Spinal cord (tissue), 10 donors: ENCODE data around the gene FBXL4. TPM values are rescaled to one million over a fixed set of nuclear protein-coding genes. Genes with fewer than 3 reads are reported as not detected.

Experiments used
- DNase-seq, 6 donors: peaks; one replicate each; pipeline versions ENCODE4 v3.0.0 to v3.0.0-alpha.2; 2013 to 2015; ENCODE audit warnings: low spot score in 6 of 6, low read depth in 4 of 6
- H3K27ac ChIP-seq: one replicate; pipeline ENCODE4 v1.5.1; 2013; ENCODE audit warnings: low read depth, low read length, control low read depth
- H3K27me3 ChIP-seq: one replicate; pipeline ENCODE4 v1.6.1; 2013; ENCODE audit warnings: low read length; ENCODE audit not compliant: control insufficient read depth, insufficient read depth
- H3K36me3 ChIP-seq: one replicate; pipeline ENCODE4 v1.6.1; 2013; ENCODE audit warnings: low read length; ENCODE audit not compliant: control insufficient read depth, insufficient read depth
- H3K4me1 ChIP-seq: one replicate; pipeline ENCODE4 v1.6.1; 2013; ENCODE audit warnings: low read length; ENCODE audit not compliant: control insufficient read depth, insufficient read depth
- H3K4me3 ChIP-seq: one replicate; pipeline ENCODE4 v1.5.1; 2013; ENCODE audit warnings: low read depth, low read length, control low read depth
- H3K9me3 ChIP-seq: one replicate; pipeline ENCODE4 v1.6.1; 2013; ENCODE audit warnings: low read length; ENCODE audit not compliant: control insufficient read depth, insufficient read depth
- WGBS: methylation state at CpG from one replicate; pipeline ENCODE4 v1.1.5; 2013; ENCODE audit warnings: missing lambda C conversion rate; ENCODE audit not compliant: insufficient coverage; 5-methylcytosine and 5-hydroxymethylcytosine counted together
- polyA plus RNA-seq, 2 donors: library from polyadenylated mRNA; unstranded; fragments of 120-200 nt; gene quantifications; one replicate each; pipeline ENCODE4 v1.2.1, GENCODE V29; 2013; ENCODE audit not compliant: insufficient read length in 2 of 2
- total RNA-seq, 2 donors: library from RNA; depleted of rRNA in 1 of 2; stranded (reverse); fragments of 120-200 nt in 1 of 2; fragments of >200 nt in 1 of 2; gene quantifications; one replicate each; pipeline versions ENCODE4 v1.2.3 to v1.2.4, GENCODE V29; 2013 to 2014
- donor health status: healthy.

Gene FBXL4
- total and polyA plus RNA-seq, 4 donors, result 10.5 to 35.4 (median 17.1) TPM

- peak overlapping the region; percentile 75 for H3K4me3 ChIP-seq
- peak overlapping the region; percentile 96 for H3K27ac ChIP-seq
- H3K36me3 ChIP-seq, result no peaks in the 10 kb centered on the region
- peak in 2 of 6 donors; percentile 17 to 75 for DNase-seq
- WGBS, result 0% methylated on average over 3 of the region's 11 CpGs
- H3K4me1 ChIP-seq, result peaks cover 56% of the 10 kb centered on the region
- H3K9me3 ChIP-seq, result no peaks in the 10 kb centered on the region
- peaks cover 83% of the 10 kb centered on the region for H3K27me3 ChIP-seq
Measured at GRCh38 chr6:98831959-98832283, 115.8 kb downstream of the FBXL4 start.

- peak overlapping the region; percentile 96 for H3K27ac ChIP-seq
- H3K4me3 ChIP-seq, result peak overlapping the region; percentile 33
- no peaks in the 10 kb centered on the region for H3K9me3 ChIP-seq
- H3K4me1 ChIP-seq, result peaks cover 56% of the 10 kb centered on the region
- peak in 5 of 6 donors; percentile 40 to 87 (median 51) for DNase-seq
- 6% methylated on average over 56 of the region's 58 CpGs for WGBS
- peaks cover 83% of the 10 kb centered on the region for H3K27me3 ChIP-seq
- no peaks in the 10 kb centered on the region for H3K36me3 ChIP-seq
Measured at GRCh38 chr6:98831057-98831958, 116.4 kb downstream of the FBXL4 start.

GRCh38 chr6:98830146-98830545, 117.6 kb downstream of the FBXL4 start:
- Histone ChIP-seq H3K4me1 (peaks cover 57% of the 10 kb centered on the region), H3K9me3 (no peaks in the 10 kb centered on the region), H3K27ac (peak overlapping the region; percentile 96), H3K27me3 (peaks cover 86% of the 10 kb centered on the region), H3K4me3 (no peak overlapping the region), H3K36me3 (no peaks in the 10 kb centered on the region)
- DNase-seq, result peak in 4 of 6 donors; percentile 7 to 67 (median 24)
- WGBS, result 36% methylated on average over 1 of the region's 2 CpGs

- Histone ChIP-seq H3K4me3 (no peak overlapping the region), H3K9me3 (no peaks in the 10 kb centered on the region), H3K27ac (peak overlapping the region; percentile 91), H3K27me3 (peaks cover 93% of the 10 kb centered on the region), H3K36me3 (no peaks in the 10 kb centered on the region), H3K4me1 (peaks cover 67% of the 10 kb centered on the region)
- WGBS, result 8% methylated on average over 5 of the region's 14 CpGs
- peak in 4 of 6 donors; percentile 7 to 70 (median 41) for DNase-seq
Measured at GRCh38 chr6:98828941-98829411, 118.8 kb downstream of the FBXL4 start.

GRCh38 chr6:98828211-98828788, 119.4 kb downstream of the FBXL4 start:
- Histone ChIP-seq H3K9me3 (no peaks in the 10 kb centered on the region), H3K36me3 (no peaks in the 10 kb centered on the region), H3K4me3 (no peak overlapping the region), H3K27ac (peak overlapping the region; percentile 91), H3K27me3 (peaks cover 93% of the 10 kb centered on the region), H3K4me1 (peaks cover 63% of the 10 kb centered on the region)
- 12% methylated on average over 10 of the region's 12 CpGs for WGBS
- peak in 4 of 6 donors; percentile 6 to 68 (median 22) for DNase-seq

- Histone ChIP-seq H3K4me1 (peaks cover 55% of the 10 kb centered on the region), H3K9me3 (no peaks in the 10 kb centered on the region), H3K27me3 (peaks cover 88% of the 10 kb centered on the region), H3K27ac (peak overlapping the region; percentile 91), H3K36me3 (no peaks in the 10 kb centered on the region), H3K4me3 (peak overlapping the region; percentile 31)
- 5% methylated on average over 31 of the region's 44 CpGs for WGBS
- DNase-seq, result peak in 5 of 6 donors; percentile 64 to 95 (median 85)
Measured at GRCh38 chr6:98827295-98828159, 120.2 kb downstream of the FBXL4 start.

- peaks cover 38% of the 10 kb centered on the region for H3K4me1 ChIP-seq
- no peaks in the 10 kb centered on the region for H3K9me3 ChIP-seq
- H3K27ac ChIP-seq, result peak overlapping the region; percentile 91
- 15% methylated on average over 10 of the region's 19 CpGs for WGBS
- DNase-seq, result peak in 3 of 6 donors; percentile 6 to 53 (median 36)
- no peaks in the 10 kb centered on the region for H3K36me3 ChIP-seq
- peaks cover 73% of the 10 kb centered on the region for H3K27me3 ChIP-seq
- H3K4me3 ChIP-seq, result no peak overlapping the region
Measured at GRCh38 chr6:98825600-98826230, 122.0 kb downstream of the FBXL4 start.

GRCh38 chr6:98824902-98825599, 122.7 kb downstream of the FBXL4 start:
- peak in 4 of 6 donors; percentile 15 to 60 (median 40) for DNase-seq
- Histone ChIP-seq H3K36me3 (no peaks in the 10 kb centered on the region), H3K27ac (peak overlapping the region; percentile 91), H3K4me1 (peaks cover 38% of the 10 kb centered on the region), H3K4me3 (peak overlapping the region; percentile 41), H3K27me3 (peaks cover 67% of the 10 kb centered on the region), H3K9me3 (no peaks in the 10 kb centered on the region)
- whole genome bisulfite sequencing, result 1% methylated on average over 22 of the region's 32 CpGs
